ENCODE data around the gene USP37.

Gene USP37

GRCh38 chr2:218474527-218474926, 93.6 kb downstream of the USP37 start:
- DNase-seq (ENCODE audit: low read depth, low spot score) = no peak

GRCh38 chr2:218472988-218473387, 95.2 kb downstream of the USP37 start:
- DNase-seq (ENCODE audit: low read depth, low spot score) = no peak

GRCh38 chr2:218471982-218472381, 96.2 kb downstream of the USP37 start:
- no peak for DNase-seq (ENCODE audit: low read depth, low spot score)

GRCh38 chr2:218471036-218471435, 97.1 kb downstream of the USP37 start:
- no peak for DNase-seq (ENCODE audit: low read depth, low spot score)

GRCh38 chr2:218470448-218470847, 97.7 kb downstream of the USP37 start:
- no peak for DNase-seq (ENCODE audit: low read depth, low spot score)

GRCh38 chr2:218465987-218466633, 102.0 kb downstream of the USP37 start:
- no peak for DNase-seq (ENCODE audit: low read depth, low spot score)

- no peak for DNase-seq (ENCODE audit: low read depth, low spot score)
These were observed 109.6 kb downstream of the USP37 start for GRCh38 chr2:218458598-218458997.

- DNase-seq (ENCODE audit: low read depth, low spot score) = no peak
These were observed 111.3 kb downstream of the USP37 start for GRCh38 chr2:218456849-218457248.

GRCh38 chr2:218452079-218452478, 116.1 kb downstream of the USP37 start:
- DNase-seq (ENCODE audit: low read depth, low spot score) = no peak

- no peak for DNase-seq (ENCODE audit: low read depth, low spot score)
These were observed 119.2 kb downstream of the USP37 start for GRCh38 chr2:218448934-218449333.

GRCh38 chr2:218447072-218447471, 121.1 kb downstream of the USP37 start:
- no peak for DNase-seq (ENCODE audit: low read depth, low spot score)

GRCh38 chr2:218446547-218446946, 121.6 kb downstream of the USP37 start:
- DNase-seq (ENCODE audit: low read depth, low spot score) = no peak

GRCh38 chr2:218445602-218446001, 122.5 kb downstream of the USP37 start:
- DNase-seq (ENCODE audit: low read depth, low spot score) = no peak

- DNase-seq (ENCODE audit: low read depth, low spot score) = no peak
These were observed 123.3 kb downstream of the USP37 start for GRCh38 chr2:218444692-218445357.

- no peak for DNase-seq (ENCODE audit: low read depth, low spot score)
These were observed 129.6 kb downstream of the USP37 start for GRCh38 chr2:218438596-218438995.

GRCh38 chr2:218437969-218438368, 130.2 kb downstream of the USP37 start:
- no peak for DNase-seq (ENCODE audit: low read depth, low spot score)

GRCh38 chr2:218436992-218437391, 131.2 kb downstream of the USP37 start:
- no peak for DNase-seq (ENCODE audit: low read depth, low spot score)

GRCh38 chr2:218435003-218435982, 132.9 kb downstream of the USP37 start:
- no peak for DNase-seq (ENCODE audit: low read depth, low spot score)

GRCh38 chr2:218434456-218434855, 133.7 kb downstream of the USP37 start:
- no peak for DNase-seq (ENCODE audit: low read depth, low spot score)

GRCh38 chr2:218432676-218433365, 135.3 kb downstream of the USP37 start:
- no peak for DNase-seq (ENCODE audit: low read depth, low spot score)

GRCh38 chr2:218431878-218432277, 136.3 kb downstream of the USP37 start:
- DNase-seq (ENCODE audit: low read depth, low spot score) = no peak

- DNase-seq (ENCODE audit: low read depth, low spot score) = no peak
These were observed 137.4 kb downstream of the USP37 start for GRCh38 chr2:218430721-218431120.
